Tibial artery (tissue), 4 donors: ENCODE data around the gene ERC1.

Experiments
- DNase-seq, 2 donors: peaks; one replicate each; pipeline ENCODE4 v3.0.0-alpha.2; 2019
- H3K27ac ChIP-seq, 2 donors: fragments of 200-600 bp; sonication (generic) in 1 of 2; 1 replicate in 1 of 2; 2 replicates in 1 of 2; pipeline ENCODE4 v1.5.1; 2018 to 2019; ENCODE audit warnings: mild to moderate bottlenecking in 1 of 2
- H3K27me3 ChIP-seq, 2 donors: fragments of 200-600 bp; sonication (generic) in 1 of 2; one replicate each; pipeline versions ENCODE4 v1.5.1 to v1.6.0; 2016 to 2019
- H3K36me3 ChIP-seq, 3 donors: fragments of 200-600 bp; sonication (generic) in 2 of 3; one replicate each; pipeline ENCODE4 v1.5.1; 2016 to 2019; ENCODE audit warnings: mild to moderate bottlenecking in 2 of 3
- H3K4me1 ChIP-seq, 4 donors: fragments of 200-600 bp; sonication (generic) in 2 of 4; 1 replicate in 3 of 4; 2 replicates in 1 of 4; pipeline ENCODE4 v1.5.1; 2016 to 2019
- H3K4me3 ChIP-seq, 2 donors: fragments of 200-600 bp; sonication (generic) in 1 of 2; 1 replicate in 1 of 2; 2 replicates in 1 of 2; pipeline ENCODE4 v1.5.1; 2018 to 2019; ENCODE audit warnings: mild to moderate bottlenecking in 2 of 2
- H3K9me3 ChIP-seq, 3 donors: fragments of 200-600 bp; sonication (generic) in 1 of 3; one replicate each; pipeline ENCODE4 v1.5.1; 2016 to 2019
- CTCF ChIP-seq, 2 experiments: fragments of 200-600 bp in 1 of 2; fragments of 450-650 bp in 1 of 2; IDR thresholded peaks; one replicate each; pipeline ENCODE4 v1.5.1; 2017 to 2019; ENCODE audit warnings: antibody characterized with exemption in 2 of 2, mild to moderate bottlenecking in 1 of 2, moderate library complexity in 1 of 2
- intact Hi-C: fragments of 100-400 bp; cut with DNase I; formaldehyde crosslinking; loops from one replicate; pipeline ENCODE4 v1.15.0; 2023; ENCODE audit warnings: low total_unique reads

The ERC1 gene

GRCh38 chr12:1054117-1054870, 63.3 kb downstream of the ERC1 start:
- H3K4me1 ChIP-seq, result peaks cover 0 to 25% (median 14%) of the 10 kb centered on the region in 4 donors
- DNase-seq, result no peak
- H3K27me3 ChIP-seq, result no peaks in the 10 kb centered on the region
- intact Hi-C loops, result no loop called here
- H3K27ac ChIP-seq, result peak overlapping the region; percentile 14 to 34
- no peak overlapping the region for H3K4me3 ChIP-seq
- peaks cover 0 to 10% (median 0%) of the 10 kb centered on the region in 3 donors for H3K9me3 ChIP-seq
- TF ChIP-seq CTCF (IDR thresholded peaks at IDR 0.05), result no peak
- no peaks in the 10 kb centered on the region for H3K36me3 ChIP-seq

GRCh38 chr12:1056390-1056789, 65.4 kb downstream of the ERC1 start:
- H3K27me3 ChIP-seq, result no peaks in the 10 kb centered on the region
- no peak for DNase-seq
- H3K36me3 ChIP-seq, result no peaks in the 10 kb centered on the region
- H3K9me3 ChIP-seq, result peaks cover 0 to 10% (median 0%) of the 10 kb centered on the region in 3 donors
- intact Hi-C loops, result no loop called here
- peaks cover 0 to 32% (median 12%) of the 10 kb centered on the region in 4 donors for H3K4me1 ChIP-seq
- TF ChIP-seq CTCF (IDR thresholded peaks at IDR 0.05), result no peak
- no peak overlapping the region for H3K4me3 ChIP-seq
- no peak overlapping the region for H3K27ac ChIP-seq

- Histone ChIP-seq H3K27ac (peak overlapping the region; percentile 50 to 53), H3K4me3 (no peak overlapping the region), H3K9me3 (peaks cover 0 to 15% (median 0%) of the 10 kb centered on the region in 3 donors), H3K27me3 (no peaks in the 10 kb centered on the region), H3K36me3 (no peaks in the 10 kb centered on the region), H3K4me1 (peaks cover 0 to 28% (median 11%) of the 10 kb centered on the region in 4 donors)
- no peak for TF ChIP-seq CTCF (IDR thresholded peaks at IDR 0.05)
- DNase-seq, result no peak
- intact Hi-C loops, result no loop called here
These were observed 67.4 kb downstream of the ERC1 start for GRCh38 chr12:1058423-1058822.

- Histone ChIP-seq H3K9me3 (peaks cover 0 to 22% (median 4%) of the 10 kb centered on the region in 3 donors), H3K4me1 (peaks cover 0 to 20% (median 7%) of the 10 kb centered on the region in 4 donors), H3K27ac (peak overlapping the region; percentile 50 to 53), H3K36me3 (peaks cover 0 to 3% (median 0%) of the 10 kb centered on the region in 3 donors), H3K27me3 (no peaks in the 10 kb centered on the region), H3K4me3 (no peak overlapping the region)
- intact Hi-C loops, result no loop called here
- TF ChIP-seq CTCF (IDR thresholded peaks at IDR 0.05), result no peak
- no peak for DNase-seq
These were observed 68.1 kb downstream of the ERC1 start for GRCh38 chr12:1059162-1059561.

- Histone ChIP-seq H3K4me1 (peaks cover 0 to 8% (median 0%) of the 10 kb centered on the region in 4 donors), H3K27ac (no peak overlapping the region), H3K36me3 (peaks cover 0 to 6% (median 0%) of the 10 kb centered on the region in 3 donors), H3K4me3 (no peak overlapping the region), H3K9me3 (peaks cover 0 to 17% (median 4%) of the 10 kb centered on the region in 3 donors), H3K27me3 (no peaks in the 10 kb centered on the region)
- DNase-seq, result no peak
- intact Hi-C loops, result no loop called here
- no peak for TF ChIP-seq CTCF (IDR thresholded peaks at IDR 0.05)
These were observed 72.8 kb downstream of the ERC1 start for GRCh38 chr12:1063852-1064251.
